OCI-LY1 (cell line): Measurements from ENCODE around the gene ZNF791.
"Not testable (repeated sequence)": the region's sequence is repeated elsewhere in the genome, so short reads cannot be mapped to it uniquely, and the experiment has no call there.

Experiments used
- H2AFZ ChIP-seq: fragments of 200-600 bp; sonication (generic), shearing (Covaris generic); 2 replicates; pipeline ENCODE4 v1.6.0; 2014; ENCODE audit warnings: antibody characterized with exemption, mild to moderate bottlenecking, low read length
- H3F3A ChIP-seq: fragments of 200-600 bp; sonication (generic), shearing (Covaris generic); 2 replicates; pipeline ENCODE4 v1.6.0; 2014; ENCODE audit warnings: mild to moderate bottlenecking, antibody characterized with exemption, low read length, moderate library complexity; ENCODE audit not compliant: insufficient read depth
- H3K27ac ChIP-seq: fragments of 200-600 bp; sonication (generic); 2 replicates; pipeline ENCODE4 v1.5.1; 2014; ENCODE audit warnings: low read length, mixed run types, mild to moderate bottlenecking, low read depth; ENCODE audit not compliant: poor library complexity, severe bottlenecking
- H3K27me3 ChIP-seq: fragments of 200-600 bp; sonication (generic); 2 replicates; pipeline ENCODE4 v1.6.0; 2014; ENCODE audit warnings: antibody characterized with exemption, mild to moderate bottlenecking, low read length, moderate library complexity; ENCODE audit not compliant: insufficient read depth
- H3K36me3 ChIP-seq: fragments of 200-600 bp; sonication (generic); 2 replicates; pipeline ENCODE4 v1.6.1; 2014; ENCODE audit warnings: mild to moderate bottlenecking, antibody characterized with exemption, low read length, moderate library complexity, mixed read lengths; ENCODE audit not compliant: insufficient read depth
- H3K4me1 ChIP-seq: fragments of 200-600 bp; sonication (generic); 2 replicates; pipeline ENCODE4 v1.5.1; 2014; ENCODE audit warnings: mild to moderate bottlenecking, low read length, moderate library complexity; ENCODE audit not compliant: insufficient read depth, severe bottlenecking
- H3K4me2 ChIP-seq: fragments of 200-600 bp; sonication (generic), shearing (Covaris generic); 2 replicates; pipeline ENCODE4 v1.6.1; 2014; ENCODE audit warnings: low read length
- H3K4me3 ChIP-seq: fragments of 200-600 bp; sonication (generic); 2 replicates; pipeline ENCODE4 v1.5.1; 2014; ENCODE audit warnings: low read length, low read depth, mild to moderate bottlenecking, mixed read lengths; ENCODE audit not compliant: poor library complexity, severe bottlenecking
- H3K79me2 ChIP-seq: fragments of 200-600 bp; shearing (Covaris generic); 2 replicates; pipeline ENCODE4 v1.6.1; 2016; ENCODE audit warnings: mixed run types, low read length, mixed read lengths; ENCODE audit not compliant: insufficient read depth
- H3K9ac ChIP-seq: fragments of 200-600 bp; sonication (generic), shearing (Covaris generic); 2 replicates; pipeline ENCODE4 v1.6.1; 2014; ENCODE audit warnings: mild to moderate bottlenecking, low read length, mixed read lengths
- H3K9me2 ChIP-seq: fragments of 200-600 bp; sonication (generic), shearing (Covaris generic); 2 replicates; pipeline ENCODE4 v1.6.1; 2014; ENCODE audit warnings: low read depth, mild to moderate bottlenecking, low read length, mixed read lengths
- H3K9me3 ChIP-seq: fragments of 200-600 bp; shearing (Covaris generic); 2 replicates; pipeline ENCODE4 v1.6.1; 2014; ENCODE audit warnings: low read length, mixed read lengths
- H4K20me1 ChIP-seq: fragments of 200-600 bp; sonication (generic), shearing (Covaris generic); 2 replicates; pipeline ENCODE4 v1.6.0; 2016; ENCODE audit warnings: mild to moderate bottlenecking, low read length; ENCODE audit not compliant: insufficient read depth
- EZH2 ChIP-seq: fragments of 200-600 bp; sonication (generic), shearing (Covaris generic); IDR thresholded peaks from 2 replicates; pipeline ENCODE4 v1.8.0; 2017; ENCODE audit warnings: borderline replicate concordance, mixed run types, mild to moderate bottlenecking, antibody characterized with exemption, low read length, moderate library complexity, mixed read lengths
- TF ChIP-seq, protein P1 (sequence below): fragments of 200-600 bp; sonication (generic), shearing (Covaris generic); IDR thresholded peaks from 2 replicates; pipeline ENCODE4 v1.5.1; 2017; ENCODE audit warnings: mild to moderate bottlenecking, antibody characterized with exemption, low read length, moderate library complexity, mixed read lengths

The ZNF791 gene

DNA sequence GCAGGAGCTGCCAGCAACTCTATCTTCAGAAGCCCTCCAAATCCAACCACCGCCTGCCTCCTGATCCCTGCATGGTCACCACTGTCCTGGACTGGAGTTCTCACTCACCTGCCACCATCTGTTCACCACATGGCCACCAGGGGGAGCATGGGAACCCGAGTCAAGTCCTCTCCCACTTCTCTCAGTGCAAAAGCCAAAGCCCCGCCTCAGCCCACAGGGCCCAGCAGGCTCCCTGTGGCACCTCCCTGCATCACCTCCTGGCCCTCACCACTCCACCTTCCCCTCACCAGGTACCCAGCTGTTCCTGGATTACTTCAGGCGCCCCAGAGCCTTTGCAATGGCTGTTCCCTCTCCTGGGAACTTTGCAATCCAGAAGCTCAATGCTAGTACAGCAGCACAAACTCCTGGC is 65.7 kb downstream of the ZNF791 start:
- Histone ChIP-seq H3K4me2 (no peak overlapping the region), H4K20me1 (no peaks in the 10 kb centered on the region)
- TF ChIP-seq EZH2: no peak
- TF ChIP-seq, protein P1, sequence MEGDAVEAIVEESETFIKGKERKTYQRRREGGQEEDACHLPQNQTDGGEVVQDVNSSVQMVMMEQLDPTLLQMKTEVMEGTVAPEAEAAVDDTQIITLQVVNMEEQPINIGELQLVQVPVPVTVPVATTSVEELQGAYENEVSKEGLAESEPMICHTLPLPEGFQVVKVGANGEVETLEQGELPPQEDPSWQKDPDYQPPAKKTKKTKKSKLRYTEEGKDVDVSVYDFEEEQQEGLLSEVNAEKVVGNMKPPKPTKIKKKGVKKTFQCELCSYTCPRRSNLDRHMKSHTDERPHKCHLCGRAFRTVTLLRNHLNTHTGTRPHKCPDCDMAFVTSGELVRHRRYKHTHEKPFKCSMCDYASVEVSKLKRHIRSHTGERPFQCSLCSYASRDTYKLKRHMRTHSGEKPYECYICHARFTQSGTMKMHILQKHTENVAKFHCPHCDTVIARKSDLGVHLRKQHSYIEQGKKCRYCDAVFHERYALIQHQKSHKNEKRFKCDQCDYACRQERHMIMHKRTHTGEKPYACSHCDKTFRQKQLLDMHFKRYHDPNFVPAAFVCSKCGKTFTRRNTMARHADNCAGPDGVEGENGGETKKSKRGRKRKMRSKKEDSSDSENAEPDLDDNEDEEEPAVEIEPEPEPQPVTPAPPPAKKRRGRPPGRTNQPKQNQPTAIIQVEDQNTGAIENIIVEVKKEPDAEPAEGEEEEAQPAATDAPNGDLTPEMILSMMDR: peak; percentile 86

DNA sequence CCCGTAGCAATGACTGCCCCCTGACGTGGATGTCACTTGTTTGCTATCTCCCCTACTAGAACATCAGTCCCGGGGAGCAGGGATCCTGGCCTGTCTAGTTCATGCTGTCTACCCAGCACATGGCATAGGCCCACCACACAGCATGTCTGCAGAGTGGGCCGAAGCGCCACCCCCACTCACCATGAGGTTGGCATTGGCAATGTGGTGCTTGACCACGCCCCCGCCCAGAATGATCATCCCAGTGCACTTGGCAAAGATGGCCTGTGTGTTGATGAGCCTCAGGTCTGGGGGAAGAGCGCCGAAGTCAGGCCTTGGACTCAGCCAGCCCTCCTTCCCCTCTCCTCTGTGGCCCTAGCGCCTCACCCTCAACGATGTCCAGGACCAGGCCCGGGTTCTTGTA is 66.2 kb downstream of the ZNF791 start:
- H3K79me2 ChIP-seq: 0 out of 2 replicates have a peak, but pooled peaks cover 4% of the 10 kb centered on the region
- H4K20me1 ChIP-seq: no peaks in the 10 kb centered on the region
- no peak overlapping the region for H3K9ac ChIP-seq
- peaks cover 66% of the 10 kb centered on the region for H3K36me3 ChIP-seq
- H3K9me3 ChIP-seq: no peaks in the 10 kb centered on the region
- H3K27ac ChIP-seq: no peak overlapping the region
- no peak overlapping the region for H3K4me2 ChIP-seq
- no peaks in the 10 kb centered on the region for H3F3A ChIP-seq
- H2AFZ ChIP-seq: no peak overlapping the region
- no peaks in the 10 kb centered on the region for H3K4me1 ChIP-seq
- no peaks in the 10 kb centered on the region for H3K9me2 ChIP-seq
- no peaks in the 10 kb centered on the region for H3K27me3 ChIP-seq
- no peak overlapping the region for H3K4me3 ChIP-seq
- TF ChIP-seq, protein P1: no peak
- no peak for TF ChIP-seq EZH2

More for the DNA sequence above, 65.7 kb downstream of the ZNF791 start:
- Histone ChIP-seq H3K79me2 (0 out of 2 replicates have a peak, but pooled peaks cover 4% of the 10 kb centered on the region), H3K27ac (no peak overlapping the region), H3K4me1 (no peaks in the 10 kb centered on the region), H3F3A (no peaks in the 10 kb centered on the region), H3K36me3 (peaks cover 69% of the 10 kb centered on the region), H2AFZ (no peak overlapping the region), H3K9ac (no peak overlapping the region), H3K4me3 (no peak overlapping the region), H3K27me3 (no peaks in the 10 kb centered on the region), H3K9me3 (no peaks in the 10 kb centered on the region), H3K9me2 (no peaks in the 10 kb centered on the region)

DNA sequence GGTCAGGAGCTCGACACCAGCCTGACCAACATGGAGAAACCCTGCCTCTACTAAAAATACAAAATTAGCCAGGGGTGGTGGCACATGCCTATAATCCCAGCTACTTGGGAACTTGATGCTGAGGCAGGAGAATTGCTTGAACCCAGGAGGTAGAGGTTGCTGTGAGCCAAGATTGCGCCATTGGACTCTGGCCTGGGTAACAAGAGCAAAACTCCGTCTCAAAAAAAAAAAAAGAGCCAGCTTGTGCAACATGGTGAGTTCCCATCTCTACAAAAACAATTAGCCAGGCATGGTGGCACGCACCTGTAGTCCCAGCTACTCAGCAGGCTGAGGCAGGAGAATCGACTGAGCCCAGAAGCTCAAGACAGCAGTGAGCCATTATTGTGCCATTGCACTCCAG is 67.3 kb downstream of the ZNF791 start:
- not testable (repeated sequence) for H4K20me1 ChIP-seq, H3K27me3 ChIP-seq, H3K79me2 ChIP-seq, H3F3A ChIP-seq, H3K9me3 ChIP-seq, H2AFZ ChIP-seq, H3K9ac ChIP-seq, H3K4me1 ChIP-seq, H3K9me2 ChIP-seq, H3K4me3 ChIP-seq, H3K27ac ChIP-seq, H3K4me2 ChIP-seq
- H3K36me3 ChIP-seq: peaks cover 58% of the 10 kb centered on the region

DNA sequence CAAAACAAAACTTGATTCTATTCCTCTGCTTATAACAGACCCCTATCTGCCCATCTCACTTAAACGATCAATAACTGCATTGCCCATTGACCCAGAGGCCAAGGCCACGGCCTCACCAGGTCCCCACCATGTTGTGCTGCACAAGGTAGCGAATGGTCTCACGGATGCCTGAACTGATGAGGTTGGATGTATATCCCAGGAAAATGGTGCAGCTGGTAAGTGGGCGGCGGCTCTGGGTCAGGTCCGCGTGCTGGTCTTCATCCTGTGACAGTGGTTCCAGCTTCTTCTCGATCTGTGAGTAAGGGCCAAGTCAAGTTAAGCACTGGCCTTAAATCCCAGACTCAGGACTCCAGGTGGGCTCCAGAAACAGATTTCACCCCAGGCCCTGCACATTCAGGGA is 69.3 kb downstream of the ZNF791 start:
- H3K27ac ChIP-seq: no peak overlapping the region

More for the DNA sequence above, 69.3 kb downstream of the ZNF791 start:
- H3K79me2 ChIP-seq: 0 out of 2 replicates have a peak, but pooled peaks cover 4% of the 10 kb centered on the region
- peaks cover 46% of the 10 kb centered on the region for H3K36me3 ChIP-seq
- H2AFZ ChIP-seq: no peak overlapping the region
- H3K4me2 ChIP-seq: peak overlapping the region; percentile 28; the same call in 1 of the 2 replicates
- no peaks in the 10 kb centered on the region for H4K20me1 ChIP-seq
- H3K27me3 ChIP-seq: no peaks in the 10 kb centered on the region
- TF ChIP-seq, protein P1: no peak
- no peak for TF ChIP-seq EZH2
- H3K9me2 ChIP-seq: no peaks in the 10 kb centered on the region
- H3K4me3 ChIP-seq: no peak overlapping the region
- no peaks in the 10 kb centered on the region for H3F3A ChIP-seq
- no peak overlapping the region for H3K9ac ChIP-seq
- H3K9me3 ChIP-seq: no peaks in the 10 kb centered on the region
- H3K4me1 ChIP-seq: no peaks in the 10 kb centered on the region
